Astrocyte (in vitro differentiated cells and primary cell): ENCODE data around the gene GFER.
A peak's percentile ranks its signal among the peaks of the same experiment; 100 is the strongest.

Source experiments
- EZH2 ChIP-seq: IDR thresholded peaks from 2 replicates; pipeline ENCODE4 v1.6.1; 2012; ENCODE audit warnings: mild to moderate bottlenecking, low read length, inconsistent platforms; ENCODE audit not compliant: insufficient read depth
- TF ChIP-seq, protein P1 (sequence below): IDR thresholded peaks from 2 replicates; pipeline ENCODE4 v1.5.1; 2011; ENCODE audit warnings: low read depth, mild to moderate bottlenecking, inconsistent platforms, low read length, moderate library complexity; ENCODE audit not compliant: insufficient read depth

DNA sequence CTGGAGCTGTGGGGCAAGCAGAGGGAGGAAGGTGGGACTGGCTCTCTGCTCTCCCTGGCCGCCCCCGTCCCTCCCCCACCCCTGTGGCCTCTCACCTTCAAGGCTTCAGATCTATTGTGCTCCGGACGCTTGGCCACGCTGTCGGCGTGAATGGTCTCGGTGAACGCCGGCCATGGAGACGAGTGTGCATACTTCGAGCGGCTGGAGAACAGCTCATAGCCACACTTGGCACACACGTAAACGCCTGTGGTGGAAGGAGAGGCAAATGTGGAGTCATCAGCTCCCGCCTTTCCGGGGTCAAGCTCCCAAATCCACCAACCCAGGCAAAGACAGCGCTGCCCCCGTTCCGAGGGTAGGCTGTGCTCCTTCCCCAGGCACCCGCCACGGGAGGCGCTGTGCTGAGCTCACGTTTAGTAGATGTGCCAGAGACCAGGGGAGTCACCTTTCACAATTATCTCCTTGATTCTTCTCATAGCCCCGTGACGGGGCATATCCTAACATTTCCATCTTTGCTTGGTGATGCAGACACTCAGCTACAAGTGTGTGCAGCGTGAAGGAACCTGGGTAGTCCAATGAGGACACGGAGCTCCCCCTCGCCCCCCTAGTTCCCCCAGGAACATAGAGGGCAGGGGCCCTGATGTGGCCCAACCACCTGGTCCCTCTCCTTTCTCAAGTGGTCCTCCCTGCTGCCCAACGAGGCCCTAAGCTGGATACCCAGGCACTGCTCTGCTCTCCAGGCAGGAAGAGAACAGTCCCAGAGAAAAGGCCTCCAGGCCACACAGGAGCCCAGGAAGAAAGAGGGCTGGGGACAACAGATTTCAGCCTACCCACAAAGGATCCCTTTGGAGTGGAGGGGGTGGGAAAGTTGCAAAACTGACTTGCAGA, 42.6 kb upstream of the GFER start:
- TF ChIP-seq, protein P1, sequence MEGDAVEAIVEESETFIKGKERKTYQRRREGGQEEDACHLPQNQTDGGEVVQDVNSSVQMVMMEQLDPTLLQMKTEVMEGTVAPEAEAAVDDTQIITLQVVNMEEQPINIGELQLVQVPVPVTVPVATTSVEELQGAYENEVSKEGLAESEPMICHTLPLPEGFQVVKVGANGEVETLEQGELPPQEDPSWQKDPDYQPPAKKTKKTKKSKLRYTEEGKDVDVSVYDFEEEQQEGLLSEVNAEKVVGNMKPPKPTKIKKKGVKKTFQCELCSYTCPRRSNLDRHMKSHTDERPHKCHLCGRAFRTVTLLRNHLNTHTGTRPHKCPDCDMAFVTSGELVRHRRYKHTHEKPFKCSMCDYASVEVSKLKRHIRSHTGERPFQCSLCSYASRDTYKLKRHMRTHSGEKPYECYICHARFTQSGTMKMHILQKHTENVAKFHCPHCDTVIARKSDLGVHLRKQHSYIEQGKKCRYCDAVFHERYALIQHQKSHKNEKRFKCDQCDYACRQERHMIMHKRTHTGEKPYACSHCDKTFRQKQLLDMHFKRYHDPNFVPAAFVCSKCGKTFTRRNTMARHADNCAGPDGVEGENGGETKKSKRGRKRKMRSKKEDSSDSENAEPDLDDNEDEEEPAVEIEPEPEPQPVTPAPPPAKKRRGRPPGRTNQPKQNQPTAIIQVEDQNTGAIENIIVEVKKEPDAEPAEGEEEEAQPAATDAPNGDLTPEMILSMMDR = peak; percentile 54
- TF ChIP-seq EZH2 = no peak
